Measurements from ENCODE around the gene SLC39A3. TPM values are rescaled to one million over a fixed set of nuclear protein-coding genes. Genes with fewer than 3 reads are reported as not detected.

The SLC39A3 gene
- total RNA-seq, 1 experiment from 2014 or later, result 39.1 TPM

DNA sequence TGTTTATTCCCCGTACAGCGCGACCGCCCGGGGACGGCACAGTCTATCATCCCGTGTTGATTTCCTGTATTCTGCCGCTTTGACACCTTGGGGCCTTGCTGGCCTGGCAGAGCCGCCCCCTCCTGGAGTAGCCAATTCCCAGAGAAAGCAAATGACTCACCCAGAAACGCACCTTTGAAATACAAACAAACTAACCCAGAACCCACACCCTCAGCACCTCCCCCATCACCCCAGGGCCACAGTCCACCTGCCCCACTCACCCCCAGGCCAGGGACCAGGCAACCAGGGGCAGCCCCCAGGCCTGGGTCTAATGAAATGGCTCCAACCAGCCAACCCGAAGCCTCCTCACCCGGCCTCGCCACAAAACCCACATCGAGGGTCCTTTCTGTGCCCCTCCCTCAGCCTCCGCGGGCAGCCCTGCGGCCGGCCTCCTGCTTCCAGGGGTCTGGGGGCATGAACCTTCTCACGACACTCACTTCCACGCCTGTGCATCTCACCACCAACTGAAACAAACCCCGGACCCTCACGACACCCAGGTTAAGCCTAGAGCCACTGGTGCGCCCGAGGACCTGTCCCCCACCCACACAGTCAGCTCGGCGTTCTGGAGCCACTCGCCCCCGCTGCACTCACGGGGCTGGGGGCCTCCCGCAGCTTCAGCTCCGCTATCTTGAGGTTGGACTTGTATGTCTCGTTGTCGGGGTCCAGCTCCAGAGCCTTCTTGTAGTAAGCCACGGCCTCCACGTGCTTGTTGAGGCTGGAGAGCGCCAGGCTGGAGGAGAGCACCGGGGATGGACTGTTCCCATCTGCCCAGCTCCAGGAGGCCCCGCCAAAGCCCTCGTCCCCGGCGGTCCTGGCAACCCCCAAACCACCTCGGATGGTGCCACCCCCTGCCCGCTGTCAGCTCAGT lies 22.3 kb upstream of the SLC39A3 start:
- no TSS peak for BruUV-seq (replicated peaks)
- ATAC-seq (no peak), DNase-seq (ENCODE audit: low read depth, low spot score) (no peak)
- H3K79me2 ChIP-seq (ENCODE audit: insufficient read depth, low read length), result peaks cover 8% of the 10 kb centered on the region; the same call in 1 of the 2 replicates
- H3K9ac ChIP-seq (ENCODE audit: low read length), result no peak overlapping the region
- no peaks in the 10 kb centered on the region for H3K9me2 ChIP-seq (ENCODE audit: insufficient read depth)
- H3K4me1 ChIP-seq (ENCODE audit: control insufficient read depth in 1 of 2, insufficient read depth in 2 of 2, low read length in 2 of 2), result no peaks in the 10 kb centered on the region
- no peak overlapping the region for H3K4me2 ChIP-seq (ENCODE audit: low read length)
- no peaks in the 10 kb centered on the region for H3K27me3 ChIP-seq (ENCODE audit: insufficient read depth, low read length)
- POLR2A ChIA-PET, result no interaction called here
- CTCF ChIA-PET, result no interaction called here
- no peak overlapping the region for H3K4me3 ChIP-seq (replicated peaks in 1 of 2; ENCODE audit: low read depth in 1 of 2, low read length in 2 of 2)
- no peaks in the 10 kb centered on the region for H3K9me3 ChIP-seq (ENCODE audit: control insufficient read depth in 1 of 2, insufficient read depth in 1 of 2, low read depth in 1 of 2, low read length in 2 of 2)
- peaks cover 30 to 54% of the 10 kb centered on the region in 2 experiments; a peak in 3 of 4 replicates for H3K36me3 ChIP-seq (ENCODE audit: control insufficient read depth in 1 of 2, insufficient read depth in 2 of 2, low read length in 2 of 2)
- RAD21 ChIA-PET (ENCODE audit: low non-redundant PET in 1 of 2, low total read pairs in 2 of 2, uncharacterized antibody in 2 of 2, unreplicated experiment in 2 of 2), result interaction anchor here in 1 of 2 experiments (0.5 to 0.9 kb wide), 2 partner anchors 16 to 138 kb away, joined by 3 read pairs; no protein-coding TSS in a partner anchor
- intact Hi-C loops (cut with micrococcal nuclease), result no loop called here
- no peak for TF ChIP-seq ZFX (IDR thresholded peaks at IDR 0.05)
- TF ChIP-seq EZH2phosphoT487 (IDR thresholded peaks at IDR 0.05; ENCODE audit: borderline replicate concordance), result no peak
- TF ChIP-seq ELF1 (IDR thresholded peaks at IDR 0.05; ENCODE audit: borderline replicate concordance, low read depth), result no peak
- TF ChIP-seq, protein P1, sequence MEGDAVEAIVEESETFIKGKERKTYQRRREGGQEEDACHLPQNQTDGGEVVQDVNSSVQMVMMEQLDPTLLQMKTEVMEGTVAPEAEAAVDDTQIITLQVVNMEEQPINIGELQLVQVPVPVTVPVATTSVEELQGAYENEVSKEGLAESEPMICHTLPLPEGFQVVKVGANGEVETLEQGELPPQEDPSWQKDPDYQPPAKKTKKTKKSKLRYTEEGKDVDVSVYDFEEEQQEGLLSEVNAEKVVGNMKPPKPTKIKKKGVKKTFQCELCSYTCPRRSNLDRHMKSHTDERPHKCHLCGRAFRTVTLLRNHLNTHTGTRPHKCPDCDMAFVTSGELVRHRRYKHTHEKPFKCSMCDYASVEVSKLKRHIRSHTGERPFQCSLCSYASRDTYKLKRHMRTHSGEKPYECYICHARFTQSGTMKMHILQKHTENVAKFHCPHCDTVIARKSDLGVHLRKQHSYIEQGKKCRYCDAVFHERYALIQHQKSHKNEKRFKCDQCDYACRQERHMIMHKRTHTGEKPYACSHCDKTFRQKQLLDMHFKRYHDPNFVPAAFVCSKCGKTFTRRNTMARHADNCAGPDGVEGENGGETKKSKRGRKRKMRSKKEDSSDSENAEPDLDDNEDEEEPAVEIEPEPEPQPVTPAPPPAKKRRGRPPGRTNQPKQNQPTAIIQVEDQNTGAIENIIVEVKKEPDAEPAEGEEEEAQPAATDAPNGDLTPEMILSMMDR (IDR thresholded peaks at IDR 0.05 in 2 of 3, conservative IDR thresholded peaks at IDR 0.05 in 1 of 3; ENCODE audit: borderline replicate concordance in 1 of 3, insufficient read depth in 1 of 3, low read depth in 2 of 3, low read length in 2 of 3), result no peak
- TF ChIP-seq EZH2 (IDR thresholded peaks at IDR 0.05), result no peak
- no peak for TF ChIP-seq TCF7L2 (IDR thresholded peaks at IDR 0.05; ENCODE audit: borderline replicate concordance, extremely low read depth, insufficient read depth, insufficient read length)
- no peak for TF ChIP-seq ZNF274 (IDR thresholded peaks at IDR 0.05; ENCODE audit: low read depth, low read length)
- no peak for TF ChIP-seq REST (IDR thresholded peaks at IDR 0.05; ENCODE audit: low read depth)
- no peak for TF ChIP-seq SRF (IDR thresholded peaks at IDR 0.05; ENCODE audit: low read depth)
- no peak overlapping the region for H3K27ac ChIP-seq (ENCODE audit: low read depth, low read length)
- H2AFZ ChIP-seq (ENCODE audit: low read depth, low read length, poor library complexity, severe bottlenecking), result no peak overlapping the region
- H4K20me1 ChIP-seq (ENCODE audit: insufficient read depth), result no peaks in the 10 kb centered on the region

Data from HCT116 (cell line).